LNCAP (cell line): ENCODE measurements around the gene SNX22.

ENCODE experiments used
- CTCF ChIP-seq: fragments of 450-650 bp; IDR thresholded peaks from 2 replicates; pipeline ENCODE4 v1.5.1; 2017; ENCODE audit warnings: mild to moderate bottlenecking

The SNX22 gene

GRCh38 chr15:64112904-64113303 is 38.6 kb upstream of the SNX22 start:
- TF ChIP-seq CTCF, result no peak

- no peak for TF ChIP-seq CTCF
These were observed 33.6 kb upstream of the SNX22 start for GRCh38 chr15:64117759-64118487.

- TF ChIP-seq CTCF, result no peak
These were observed 29.9 kb upstream of the SNX22 start for GRCh38 chr15:64121614-64122013.

GRCh38 chr15:64122444-64122843 is 29.1 kb upstream of the SNX22 start:
- TF ChIP-seq CTCF, result no peak

GRCh38 chr15:64122936-64123351 is 28.6 kb upstream of the SNX22 start:
- TF ChIP-seq CTCF, result no peak

- no peak for TF ChIP-seq CTCF
These were observed 25.6 kb upstream of the SNX22 start for GRCh38 chr15:64125978-64126377.

GRCh38 chr15:64127521-64128270 is 23.8 kb upstream of the SNX22 start:
- no peak for TF ChIP-seq CTCF
